GM12878 (cell line): ENCODE results near the gene ESRRB. TPM values are rescaled to one million over a fixed set of nuclear protein-coding genes. Genes with fewer than 3 reads are reported as not detected.

Experiments
- ATAC-seq: fragments of 200-7000 bp; cut with Tn5 transposase; 3 replicates; pipeline ENCODE4 v1.9.1; 2020; ENCODE audit warnings: mild to moderate bottlenecking, moderate library complexity
- BruUV-seq: library from RNA; stranded (reverse); fragments of 400-500 nt; replicated peaks from 2 replicates; lab custom pipeline; 2021; lab: Mats Ljungman, UMichigan
- CTCF ChIA-PET: fragments of 300-600 bp; sonication (Branson Sonifier 250); formaldehyde crosslinking; extraction: SDS; loops from one replicate; lab custom pipeline; 2021; ENCODE audit warnings: inconsistent platforms; lab: Yijun Ruan, JAX
- POLR2A ChIA-PET: fragments of 350-600 bp; formaldehyde crosslinking; extraction: SDS; loops from one replicate; lab custom pipeline; 2021; ENCODE audit warnings: inconsistent platforms; lab: Charles Lee
- RAD21 ChIA-PET: fragments of 300-600 bp; sonication (Branson Sonifier 250); formaldehyde crosslinking; loops from one replicate; lab custom pipeline; 2023; ENCODE audit warnings: antibody characterized with exemption; ENCODE audit not compliant: unreplicated experiment; lab: Charles Lee
- SMC1A ChIA-PET: fragments of 300-600 bp; sonication (Branson Sonifier 250); formaldehyde crosslinking; loops from one replicate; lab custom pipeline; 2023; ENCODE audit not compliant: unreplicated experiment, uncharacterized antibody; lab: Charles Lee
- DNase-seq: peaks from one replicate; pipeline ENCODE4 v3.0.0-alpha.2; 2011; ENCODE audit warnings: low read depth, low spot score
- FAIRE-seq: peaks from 3 replicates; lab custom pipeline; 2011; peaks lifted over from hg19 to GRCh38; lab: Jason Lieb, UNC
- H2AFZ ChIP-seq: 2 replicates; pipeline ENCODE4 v1.6.0; 2011; ENCODE audit warnings: low read depth, low read length, control low read depth; ENCODE audit not compliant: control insufficient read depth
- H3K27ac ChIP-seq: 2 replicates; pipeline ENCODE4 v1.5.1; 2011; ENCODE audit warnings: control low read depth; ENCODE audit not compliant: control insufficient read depth, insufficient read depth
- H3K27me3 ChIP-seq, 2 experiments: replicated peaks in 1 of 2; 2 replicates each; pipeline versions ENCODE4 v1.6.0 to v1.6.1; 2011; ENCODE audit warnings: low read length in 1 of 2; ENCODE audit not compliant: control insufficient read depth in 2 of 2, insufficient read depth in 2 of 2
- H3K36me3 ChIP-seq, 2 experiments: 2 replicates each; pipeline ENCODE4 v1.5.1; 2011; ENCODE audit warnings: low read length in 1 of 2; ENCODE audit not compliant: control insufficient read depth in 2 of 2, insufficient read depth in 2 of 2
- H3K4me1 ChIP-seq: 2 replicates; pipeline ENCODE4 v1.6.1; 2011; ENCODE audit warnings: mild to moderate bottlenecking, low read length, moderate library complexity, mixed read lengths; ENCODE audit not compliant: control insufficient read depth, insufficient read depth
- H3K4me2 ChIP-seq: 2 replicates; pipeline ENCODE4 v1.6.0; 2011; ENCODE audit warnings: control low read depth; ENCODE audit not compliant: control insufficient read depth, insufficient read depth
- H3K4me3 ChIP-seq: fragments of 200-600 bp; sonication (generic); 2 replicates; pipeline ENCODE4 v1.5.1; 2016
- H3K79me2 ChIP-seq: 2 replicates; pipeline ENCODE4 v1.6.0; 2011; ENCODE audit warnings: low read length; ENCODE audit not compliant: control insufficient read depth, insufficient read depth
- H3K9ac ChIP-seq: 2 replicates; pipeline ENCODE4 v1.8.0; 2011; ENCODE audit warnings: low read length, control low read depth, mixed read lengths; ENCODE audit not compliant: control insufficient read depth, insufficient read depth
- H3K9me3 ChIP-seq: replicated peaks from 3 replicates; pipeline ENCODE4 v1.5.1; 2011; ENCODE audit warnings: mild to moderate bottlenecking, low read length; ENCODE audit not compliant: control insufficient read depth, insufficient read depth
- H4K20me1 ChIP-seq: 2 replicates; pipeline ENCODE4 v1.6.0; 2011; ENCODE audit not compliant: control insufficient read depth, insufficient read depth
- CHD1 ChIP-seq: IDR thresholded peaks from 2 replicates; pipeline ENCODE4 v1.6.1; 2012; ENCODE audit warnings: low read depth, low read length, improper control_type of control experiment
- NRF1 ChIP-seq: conservative IDR thresholded peaks from 2 replicates; pipeline ENCODE4 v1.6.1; 2011; ENCODE audit warnings: mild to moderate bottlenecking, low read depth, low read length, improper control_type of control experiment
- SIX5 ChIP-seq: IDR thresholded peaks from 2 replicates; pipeline ENCODE4 v1.6.1; 2011; ENCODE audit warnings: mild to moderate bottlenecking, low read depth, low read length, moderate library complexity; ENCODE audit not compliant: severe bottlenecking
- STAT1 ChIP-seq: fragments of 450-650 bp; conservative IDR thresholded peaks from 2 replicates; pipeline ENCODE4 v1.6.1; 2014; ENCODE audit warnings: antibody characterized with exemption, mild to moderate bottlenecking
- WGBS: methylation state at CpG from one replicate; pipeline ENCODE4 v1.1.6; 2016; ENCODE audit warnings: low lambda C conversion rate; ENCODE audit not compliant: insufficient replicate concordance, insufficient coverage; ENCODE audit errors: missing lambda C conversion rate; 5-methylcytosine and 5-hydroxymethylcytosine counted together
- in situ Hi-C: fragments of 300-500 bp; cut with MboI; formaldehyde crosslinking; loops from 9 replicates; pipeline ENCODE4 v1.14.3; 2018; ENCODE audit warnings: mixed read lengths
- intact Hi-C: fragments of 100-400 bp; cut with micrococcal nuclease; formaldehyde crosslinking; loops from one replicate; pipeline ENCODE4 v1.14.2; 2022; ENCODE audit not compliant: unreplicated experiment
- polyA plus RNA-seq, 11 experiments: library from polyadenylated mRNA; depleted of rRNA in 4 of 11; unstranded in 6 of 11; stranded (reverse) in 5 of 11; fragments of >200 nt; fragmentation: Nextera tagmentation in 4 of 11; fragmentation: Illumina TruSeq in 1 of 11; extraction: Ambion mirVana in 4 of 11; extraction: Trizol in 1 of 11; gene quantifications; 1 replicate in 1 of 11; 2 replicates in 10 of 11; pipeline versions ENCODE4 v1.2.1 to v1.2.3, GENCODE V29; 2011 to 2016; ENCODE audit warnings: inconsistent platforms in 2 of 11, missing spikeins in 2 of 11, low read depth in 1 of 11
- total RNA-seq, 4 experiments: library from RNA; depleted of rRNA in 3 of 4; stranded (reverse); fragments of >200 nt in 3 of 4; fragmentation: Illumina TruSeq in 1 of 4; extraction: Trizol in 1 of 4; gene quantifications; 2 replicates each; pipeline versions ENCODE4 v1.2.1 to v1.2.3, GENCODE V29; 2013 to 2021

The ESRRB gene
- total and polyA plus RNA-seq, 10 of the 15 experiments (the other 5 are each of a cell fraction or from before 2014, with no cell fraction given) = 0.03 to 0.73 (median 0.11) TPM; not detected in 6

- ATAC-seq (no peak), FAIRE-seq (no peak), DNase-seq (no peak)
- Histone ChIP-seq H3K9ac (no peak overlapping the region), H3K4me3 (no peak overlapping the region), H3K27me3 (no peaks in the 10 kb centered on the region), H3K4me1 (0 out of 2 replicates have a peak, but pooled peaks cover 3% of the 10 kb centered on the region), H3K27ac (no peak overlapping the region), H3K36me3 (no peaks in the 10 kb centered on the region), H3K4me2 (no peak overlapping the region), H2AFZ (no peak overlapping the region), H3K79me2 (no peaks in the 10 kb centered on the region), H4K20me1 (no peaks in the 10 kb centered on the region), H3K9me3 (no peaks in the 10 kb centered on the region)
- in situ Hi-C loops = loop anchor here (10.0 kb wide), 1 partner anchor 300 kb away; no protein-coding TSS in a partner anchor
- POLR2A ChIA-PET = interaction anchor here (1.3 kb wide), 1 partner anchor 149 kb away, joined by 6 read pairs; no protein-coding TSS in a partner anchor
- intact Hi-C loops = loop anchor here (5.0 to 10.0 kb wide), 2 partner anchors 152 to 200 kb away; partner anchors contain the start of gene GPATCH2L
- RAD21 ChIA-PET = interaction anchor here (0.7 to 4.1 kb wide), 5 partner anchors 20 to 304 kb away, joined by 3 to 41 read pairs (median 23); partner anchors contain the start of gene GPATCH2L
- TF ChIP-seq CHD1 (no peak), NRF1 (no peak), SIX5 (no peak)
- no TSS peak for BruUV-seq
- CTCF ChIA-PET = interaction anchor here (0.6 to 6.4 kb wide), 7 partner anchors 13 to 302 kb away, joined by 4 to 165 read pairs (median 13); no protein-coding TSS in a partner anchor
- SMC1A ChIA-PET = interaction anchor here (0.7 to 4.7 kb wide), 5 partner anchors 118 to 518 kb away, joined by 3 to 78 read pairs (median 15); no protein-coding TSS in a partner anchor
- WGBS = 9% methylated on average over 4 of the region's 4 CpGs
Observed at GRCh38 chr14:76354310-76354709, 21.6 kb upstream of the ESRRB start.

DNA sequence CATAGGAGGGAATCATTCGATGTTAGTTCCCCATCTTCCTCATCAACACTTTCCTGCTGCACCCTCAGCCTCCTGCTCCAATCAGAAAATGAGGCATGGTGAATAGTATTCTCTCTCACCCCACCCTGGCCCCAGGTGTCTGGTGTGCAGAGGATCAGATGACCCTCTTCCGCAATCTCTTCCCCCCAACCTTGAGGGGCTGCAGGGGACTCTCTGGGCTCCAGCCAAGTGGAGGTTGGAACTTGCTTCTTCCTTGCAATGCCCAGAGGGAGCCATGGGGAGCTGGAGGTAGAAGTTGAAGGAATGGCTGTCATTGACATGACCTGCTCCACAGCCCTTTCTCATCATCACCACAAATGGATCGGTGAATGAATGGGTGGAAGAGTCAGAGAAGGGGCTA, 20.2 kb upstream of the ESRRB start:
- no peak for FAIRE-seq
- Histone ChIP-seq H3K4me3 (no peak overlapping the region), H2AFZ (no peak overlapping the region), H4K20me1 (no peaks in the 10 kb centered on the region), H3K9me3 (no peaks in the 10 kb centered on the region), H3K27me3 (no peaks in the 10 kb centered on the region; a peak in 1 of 4 replicates), H3K4me2 (no peak overlapping the region)
- no peak for DNase-seq
- ATAC-seq = no peak
- POLR2A ChIA-PET = no interaction called here
- intact Hi-C loops = loop anchor here (10.0 kb wide), 1 partner anchor 201 kb away; the partner anchor contains the start of gene GPATCH2L
- CTCF ChIA-PET = no interaction called here
- RAD21 ChIA-PET = interaction anchor here (0.9 to 1.5 kb wide), 2 partner anchors 170 to 305 kb away, joined by 3 to 4 read pairs; no protein-coding TSS in a partner anchor
- TF ChIP-seq STAT1 = no peak
- TF ChIP-seq, all 136 proteins: peak for 0
- H3K4me1 ChIP-seq = 0 out of 2 replicates have a peak, but pooled peaks cover 3% of the 10 kb centered on the region
- H3K27ac ChIP-seq = no peak overlapping the region
- 43% methylated on average over 3 of the region's 3 CpGs for WGBS
- no peaks in the 10 kb centered on the region for H3K36me3 ChIP-seq
- H3K9ac ChIP-seq = no peak overlapping the region
- in situ Hi-C loops = loop anchor here (10.0 kb wide), 1 partner anchor 301 kb away; no protein-coding TSS in a partner anchor
- BruUV-seq = no TSS peak
- SMC1A ChIA-PET = no interaction called here
- H3K79me2 ChIP-seq = no peaks in the 10 kb centered on the region
